T-helper 2 cell treated with Interferon-gamma antibody and Interleukin-4, amounts not matched to agents 5 μg/mL and 100 μg/mL, for 36 hours (primary cell): ENCODE data around the gene PVALB.
"Not testable (repeated sequence)": the region's sequence is repeated elsewhere in the genome, so short reads cannot be mapped to it uniquely, and the experiment has no call there.

Experiments
- DNase-seq: peaks from one replicate; pipeline ENCODE4 v3.0.0; 2021; ENCODE audit warnings: low spot score
- H3K27ac Mint-ChIP-seq: one replicate; pipeline ENCODE4 v1.8.0; 2021; ENCODE audit warnings: mild to moderate bottlenecking, mixed read lengths
- H3K27me3 Mint-ChIP-seq: one replicate; pipeline ENCODE4 v1.8.0; 2021; ENCODE audit warnings: low read depth, mixed read lengths
- H3K36me3 Mint-ChIP-seq: one replicate; pipeline ENCODE4 v1.8.0; 2021; ENCODE audit warnings: low read depth, mixed read lengths
- H3K4me1 Mint-ChIP-seq: one replicate; pipeline ENCODE4 v1.8.0; 2021; ENCODE audit warnings: low read depth, mixed read lengths
- H3K4me3 Mint-ChIP-seq: one replicate; pipeline ENCODE4 v1.8.0; 2022; ENCODE audit warnings: mild to moderate bottlenecking, moderate library complexity, mixed read lengths
- H3K9me3 Mint-ChIP-seq: one replicate; pipeline ENCODE4 v1.8.0; 2021; ENCODE audit warnings: mixed read lengths

The PVALB gene

GRCh38 chr22:36757668-36758211 lies 59.1 kb downstream of the PVALB start:
- peak; percentile 66 for DNase-seq
- no peaks in the 10 kb centered on the region for H3K9me3 Mint-ChIP-seq
- H3K36me3 Mint-ChIP-seq, result no peaks in the 10 kb centered on the region
- peaks cover 4% of the 10 kb centered on the region for H3K27me3 Mint-ChIP-seq
- no peaks in the 10 kb centered on the region for H3K4me1 Mint-ChIP-seq
- no peak overlapping the region for H3K4me3 Mint-ChIP-seq
- no peak overlapping the region for H3K27ac Mint-ChIP-seq

DNA sequence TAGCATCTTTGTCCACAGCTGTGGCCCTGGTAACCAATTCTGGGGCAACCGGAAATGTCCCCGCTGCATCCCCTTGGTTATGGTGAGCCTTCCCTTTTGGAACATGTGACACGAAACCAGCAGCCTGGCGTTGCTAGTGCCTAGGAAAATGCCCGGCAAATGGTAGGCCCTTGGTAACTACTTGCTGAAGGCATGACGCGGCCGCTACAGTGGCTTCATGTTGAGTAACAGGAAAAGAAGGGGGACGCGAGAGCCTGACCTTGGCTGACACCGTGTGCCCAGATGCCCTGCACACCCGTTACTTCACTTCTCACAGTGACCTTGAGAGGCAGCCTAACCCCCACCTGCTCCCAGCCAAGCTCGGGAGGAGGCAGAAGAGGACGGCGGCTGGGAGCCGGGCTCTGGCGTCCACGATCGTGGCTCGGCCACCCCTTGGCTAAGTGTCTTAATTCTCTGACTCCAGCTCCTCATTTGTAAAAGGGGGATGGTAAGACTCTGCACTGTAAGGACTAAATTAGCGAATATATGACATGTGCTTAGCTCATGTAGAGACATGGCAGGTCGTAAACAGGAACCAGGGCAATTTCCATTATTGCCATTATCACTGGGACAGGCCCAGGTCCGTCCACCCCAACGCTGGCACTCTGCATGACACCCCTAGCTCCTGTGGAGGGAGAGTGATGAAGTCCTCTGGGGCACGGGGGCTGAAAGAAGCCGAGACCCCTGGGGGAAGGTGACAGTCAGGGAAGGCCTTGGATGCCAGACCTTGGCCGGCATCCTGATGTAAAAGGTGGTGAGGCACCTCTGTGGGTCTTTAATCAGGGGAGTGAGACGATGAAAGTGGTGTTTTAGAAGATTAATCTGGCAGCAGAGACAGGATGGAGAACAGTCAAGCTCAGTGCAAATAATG lies 59.8 kb downstream of the PVALB start:
- Mint-ChIP-seq H3K9me3 (no peaks in the 10 kb centered on the region), H3K36me3 (no peaks in the 10 kb centered on the region), H3K27me3 (peaks cover 4% of the 10 kb centered on the region), H3K27ac (no peak overlapping the region), H3K4me3 (no peak overlapping the region), H3K4me1 (no peaks in the 10 kb centered on the region)
- DNase-seq, result no peak

- no peak overlapping the region for H3K4me3 Mint-ChIP-seq
- no peak for DNase-seq
- no peaks in the 10 kb centered on the region for H3K9me3 Mint-ChIP-seq
- no peak overlapping the region for H3K27ac Mint-ChIP-seq
- H3K27me3 Mint-ChIP-seq, result peaks cover 4% of the 10 kb centered on the region
- H3K36me3 Mint-ChIP-seq, result no peaks in the 10 kb centered on the region
- no peaks in the 10 kb centered on the region for H3K4me1 Mint-ChIP-seq
Measured at GRCh38 chr22:36756031-36756430, 60.8 kb downstream of the PVALB start.

DNA sequence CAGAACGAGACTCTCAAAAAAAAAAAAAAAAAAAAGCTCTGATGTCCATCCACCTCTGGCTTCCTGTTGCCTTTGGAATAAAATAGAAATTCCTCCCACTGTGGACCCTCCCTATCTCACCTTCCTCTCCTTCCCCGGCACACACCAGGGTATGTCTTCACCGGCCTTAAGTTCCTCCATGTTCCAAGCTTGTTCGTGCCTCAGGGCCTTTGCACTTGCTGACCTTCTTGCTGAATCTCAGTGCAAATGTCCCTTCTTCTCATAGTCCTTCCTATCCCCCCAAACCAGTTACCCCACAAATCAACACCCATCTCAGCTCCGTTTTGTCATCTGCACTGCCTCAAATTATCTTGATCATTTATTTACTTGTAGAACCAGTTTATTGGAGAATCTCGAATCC lies 61.5 kb downstream of the PVALB start:
- peaks cover 4% of the 10 kb centered on the region for H3K27me3 Mint-ChIP-seq
- no peak for DNase-seq
- H3K4me3 Mint-ChIP-seq, result no peak overlapping the region
- no peaks in the 10 kb centered on the region for H3K9me3 Mint-ChIP-seq
- no peaks in the 10 kb centered on the region for H3K4me1 Mint-ChIP-seq
- no peaks in the 10 kb centered on the region for H3K36me3 Mint-ChIP-seq
- no peak overlapping the region for H3K27ac Mint-ChIP-seq

- not testable (repeated sequence) for H3K27ac Mint-ChIP-seq, H3K27me3 Mint-ChIP-seq, H3K36me3 Mint-ChIP-seq, H3K4me3 Mint-ChIP-seq, H3K9me3 Mint-ChIP-seq, DNase-seq, H3K4me1 Mint-ChIP-seq
Measured at GRCh38 chr22:36754881-36755280, 62.0 kb downstream of the PVALB start.

DNA sequence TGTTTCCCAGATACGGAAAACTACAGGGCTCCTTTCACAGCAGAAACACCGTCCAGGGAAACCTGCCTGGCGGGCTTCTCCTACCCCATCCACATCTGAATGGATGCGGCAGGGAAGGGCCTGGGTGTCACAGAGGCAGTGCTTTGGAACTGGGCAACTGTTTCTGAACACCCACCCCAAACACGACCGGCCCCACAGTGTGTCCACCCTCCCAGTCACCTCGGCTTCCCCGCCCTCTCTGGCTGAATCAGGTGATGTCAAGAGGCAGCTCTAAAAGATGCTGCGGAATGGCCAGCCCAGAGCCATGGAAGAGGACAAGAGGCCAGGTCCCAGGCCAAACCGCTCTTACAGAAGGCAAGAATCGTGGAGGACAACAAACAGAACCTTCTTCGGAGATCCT lies 62.9 kb downstream of the PVALB start:
- Mint-ChIP-seq H3K9me3 (no peaks in the 10 kb centered on the region), H3K4me1 (no peaks in the 10 kb centered on the region), H3K27me3 (peaks cover 4% of the 10 kb centered on the region), H3K27ac (no peak overlapping the region), H3K36me3 (no peaks in the 10 kb centered on the region), H3K4me3 (no peak overlapping the region)
- no peak for DNase-seq

GRCh38 chr22:36753120-36753802 lies 63.6 kb downstream of the PVALB start:
- H3K27me3 Mint-ChIP-seq, result peaks cover 4% of the 10 kb centered on the region
- H3K27ac Mint-ChIP-seq, result no peak overlapping the region
- no peaks in the 10 kb centered on the region for H3K4me1 Mint-ChIP-seq
- DNase-seq, result no peak
- H3K9me3 Mint-ChIP-seq, result no peaks in the 10 kb centered on the region
- no peaks in the 10 kb centered on the region for H3K36me3 Mint-ChIP-seq
- H3K4me3 Mint-ChIP-seq, result no peak overlapping the region
